Measurements from ENCODE around the gene PYCR2.
A peak's percentile ranks its signal among the peaks of the same experiment; 100 is the strongest.
"Not testable (repeated sequence)": the region's sequence is repeated elsewhere in the genome, so short reads cannot be mapped to it uniquely, and the experiment has no call there.

The PYCR2 gene

DNA sequence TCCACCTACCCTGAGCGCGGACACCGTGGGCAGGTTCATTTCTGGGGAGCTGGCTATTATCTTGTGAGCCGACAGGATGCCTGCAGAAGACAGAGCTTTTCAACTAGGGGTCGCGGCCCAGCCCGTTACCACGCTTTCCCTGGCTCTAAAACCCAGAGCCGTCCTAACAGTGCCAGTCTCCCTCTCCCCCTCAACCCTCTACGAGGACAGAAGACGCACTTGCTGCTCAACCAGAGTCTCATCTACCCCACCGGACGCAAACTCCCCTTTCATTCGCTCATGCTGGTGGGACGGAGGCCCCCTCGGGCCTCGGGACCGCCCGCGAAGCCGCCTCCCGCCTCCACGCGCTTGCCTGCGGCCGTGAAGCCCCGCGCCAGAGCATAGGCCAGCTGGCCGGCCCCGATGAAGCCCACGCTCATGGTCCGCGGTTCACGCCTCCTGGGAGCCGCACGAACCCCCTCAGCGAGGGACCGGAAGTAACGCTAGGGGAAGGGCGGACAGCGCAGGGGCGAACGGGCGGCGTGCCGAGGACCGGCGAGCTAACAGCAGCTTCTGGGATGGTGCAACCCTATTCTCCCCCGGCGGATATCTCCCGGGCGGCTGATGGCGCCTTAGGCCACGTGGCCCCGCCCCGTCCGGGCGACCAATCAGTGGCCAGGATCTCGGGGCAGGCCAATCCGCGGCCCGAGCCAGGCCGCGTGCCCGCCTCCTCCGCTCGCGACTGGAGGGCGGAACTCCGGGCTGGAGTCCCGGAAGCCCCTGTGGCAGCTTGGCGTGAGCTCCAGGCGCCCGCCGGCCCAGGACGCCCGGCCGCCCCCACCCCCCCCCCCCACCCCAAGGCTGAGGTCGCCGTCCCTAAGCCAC, at the start of gene PYCR2:
PYCR2 (minus strand) TSS at position 559 of the 864 bp plus-strand sequence; CDS start at position 419, 140 bp downstream.
- TF ChIP-seq CTCF (conservative IDR thresholded peaks at IDR 0.05; ENCODE audit: low read depth, low read length), result no peak
- peak; percentile 79 for DNase-seq (ENCODE audit: low read depth)
- peak within 1 kb of the TSS; percentile 82 for H3K4me3 ChIP-seq (ENCODE audit: low read length)

DNA sequence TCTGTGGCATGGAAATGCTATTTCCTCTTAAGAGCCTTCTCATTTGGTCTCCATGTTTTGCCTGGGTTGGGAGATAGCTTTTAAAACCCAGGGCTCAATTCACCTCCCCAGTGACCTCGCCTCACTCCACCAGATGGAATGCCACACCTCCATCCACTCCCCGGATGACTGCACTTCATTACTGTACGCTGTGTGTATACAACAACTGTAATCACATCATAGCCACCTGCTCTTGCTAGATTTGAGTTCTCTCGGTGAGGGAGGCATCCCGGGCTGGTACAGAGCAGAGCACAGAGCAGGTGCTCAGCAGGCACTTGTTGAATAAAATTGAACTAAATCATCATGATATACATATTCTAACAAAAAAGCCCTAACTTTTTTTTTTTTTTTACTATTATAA, 49.1 kb upstream of the PYCR2 start:
- no peak for TF ChIP-seq CTCF (conservative IDR thresholded peaks at IDR 0.05; ENCODE audit: low read depth, low read length)
- no peak overlapping the region for H3K4me3 ChIP-seq (ENCODE audit: low read length)
- DNase-seq (ENCODE audit: low read depth), result peak; percentile 23

DNA sequence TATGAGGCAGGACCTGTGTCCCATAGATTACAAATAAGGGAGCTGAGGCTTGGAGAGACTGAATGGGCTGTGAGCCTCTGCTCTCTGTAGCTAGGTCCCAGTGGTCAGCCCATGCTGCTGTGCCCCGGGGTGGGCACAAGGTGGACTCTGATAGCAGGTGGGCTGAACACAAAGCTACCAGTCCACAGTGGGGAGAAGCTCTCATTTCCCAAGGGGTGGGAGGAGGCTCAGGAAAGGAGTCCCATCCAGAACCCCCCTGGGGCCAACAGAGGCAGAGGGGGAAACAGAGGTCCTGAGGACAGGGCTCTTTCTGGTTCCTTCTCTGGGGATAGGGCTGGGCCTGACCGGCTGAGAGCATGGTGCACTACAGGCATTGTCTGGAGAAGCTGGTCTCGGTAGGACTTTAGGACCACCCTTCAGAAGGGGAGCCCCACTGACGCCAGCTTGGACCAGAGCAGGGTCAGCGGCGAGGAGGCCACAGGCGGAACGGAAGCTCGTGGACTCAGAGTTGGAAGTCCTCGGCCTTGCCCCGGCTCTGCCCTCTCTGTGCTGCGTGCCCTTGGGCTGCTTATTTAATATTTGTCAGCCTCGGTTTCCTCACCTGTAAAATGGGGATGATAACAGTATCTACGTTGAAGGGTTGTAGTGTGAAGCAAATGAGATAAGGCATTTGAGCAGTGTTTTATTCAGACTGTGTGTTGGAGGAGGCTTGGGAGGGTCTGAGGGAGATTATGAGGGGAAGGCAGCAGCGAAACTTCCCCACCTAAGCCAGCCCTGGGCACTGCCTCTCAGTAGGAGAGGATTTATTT, 48.5 kb upstream of the PYCR2 start:
- no peak overlapping the region for H3K4me3 ChIP-seq (ENCODE audit: low read length)
- no peak for TF ChIP-seq CTCF (conservative IDR thresholded peaks at IDR 0.05; ENCODE audit: low read depth, low read length)
- no peak for DNase-seq (ENCODE audit: low read depth)

DNA sequence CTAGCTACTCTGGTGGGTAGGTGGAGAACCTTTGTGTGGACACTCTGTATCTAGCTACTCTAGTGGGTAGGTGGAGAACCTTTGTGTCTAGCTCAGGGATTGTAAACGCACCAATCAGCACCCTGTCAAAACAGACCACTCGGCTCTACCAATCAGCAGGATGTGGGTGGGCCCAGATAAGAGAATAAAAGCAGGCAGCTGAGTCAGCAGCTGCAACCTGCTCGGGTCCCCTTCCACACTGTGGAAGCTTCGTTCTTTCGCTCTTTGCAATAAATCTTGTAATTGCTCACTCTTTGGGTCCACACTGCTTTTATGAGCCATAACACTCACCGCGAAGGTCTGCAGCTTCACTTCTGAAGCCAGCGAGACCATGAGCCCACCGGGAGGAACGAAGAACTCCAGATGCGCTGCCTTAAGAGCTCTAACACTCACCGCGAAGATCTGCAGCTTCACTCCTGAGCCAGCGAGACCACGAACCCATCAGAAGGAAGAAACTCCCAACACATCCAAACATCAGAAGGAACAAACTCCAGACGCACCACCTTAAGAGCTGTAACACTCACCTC, 46.6 kb upstream of the PYCR2 start:
- DNase-seq (ENCODE audit: low read depth); H3K4me3 ChIP-seq (ENCODE audit: low read length): not testable (repeated sequence)

DNA sequence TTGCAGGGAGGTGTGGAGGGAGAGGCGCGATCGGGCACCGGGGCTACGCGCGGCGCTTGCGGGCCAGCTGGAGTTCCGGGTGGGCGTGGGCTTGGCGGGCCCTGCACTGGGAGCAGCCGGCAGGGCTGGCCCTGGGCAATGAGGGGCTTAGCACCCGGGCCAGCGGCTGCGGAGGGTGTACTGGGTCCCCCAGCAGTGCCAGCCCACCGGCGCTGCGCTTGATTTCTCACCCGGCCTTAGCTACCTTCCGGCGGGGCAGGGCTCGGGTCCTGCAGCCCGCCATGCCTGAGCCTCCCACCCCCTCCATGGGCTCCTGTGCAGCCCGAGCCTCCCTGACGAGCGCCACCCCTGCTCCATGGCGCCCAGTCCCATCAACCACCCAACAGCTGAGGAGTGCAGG, 45.7 kb upstream of the PYCR2 start:
- not testable (repeated sequence) for DNase-seq (ENCODE audit: low read depth); H3K4me3 ChIP-seq (ENCODE audit: low read length)

DNA sequence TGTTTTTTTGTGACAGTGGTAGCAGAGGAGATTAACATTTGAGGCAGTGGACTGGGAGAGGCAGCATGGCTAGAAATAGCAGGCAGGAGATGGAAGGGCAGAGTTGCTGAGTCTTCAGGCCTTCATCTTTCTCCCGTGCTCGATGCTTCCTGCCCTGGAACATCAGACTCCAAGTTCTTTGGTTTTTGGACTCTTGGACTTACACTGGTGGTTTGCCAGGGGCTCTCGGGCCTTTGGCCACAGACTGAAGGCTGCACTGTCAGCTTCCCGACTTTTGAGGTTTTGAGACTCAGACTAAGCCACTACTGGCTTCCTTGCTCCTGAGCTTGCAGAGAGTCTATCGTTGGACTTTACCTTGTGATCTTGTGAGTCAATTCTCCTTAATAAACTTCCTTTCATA, 41.2 kb upstream of the PYCR2 start:
- DNase-seq (ENCODE audit: low read depth), result no peak
- H3K4me3 ChIP-seq (ENCODE audit: low read length), result no peak overlapping the region
- no peak for TF ChIP-seq CTCF (conservative IDR thresholded peaks at IDR 0.05; ENCODE audit: low read depth, low read length)

DNA sequence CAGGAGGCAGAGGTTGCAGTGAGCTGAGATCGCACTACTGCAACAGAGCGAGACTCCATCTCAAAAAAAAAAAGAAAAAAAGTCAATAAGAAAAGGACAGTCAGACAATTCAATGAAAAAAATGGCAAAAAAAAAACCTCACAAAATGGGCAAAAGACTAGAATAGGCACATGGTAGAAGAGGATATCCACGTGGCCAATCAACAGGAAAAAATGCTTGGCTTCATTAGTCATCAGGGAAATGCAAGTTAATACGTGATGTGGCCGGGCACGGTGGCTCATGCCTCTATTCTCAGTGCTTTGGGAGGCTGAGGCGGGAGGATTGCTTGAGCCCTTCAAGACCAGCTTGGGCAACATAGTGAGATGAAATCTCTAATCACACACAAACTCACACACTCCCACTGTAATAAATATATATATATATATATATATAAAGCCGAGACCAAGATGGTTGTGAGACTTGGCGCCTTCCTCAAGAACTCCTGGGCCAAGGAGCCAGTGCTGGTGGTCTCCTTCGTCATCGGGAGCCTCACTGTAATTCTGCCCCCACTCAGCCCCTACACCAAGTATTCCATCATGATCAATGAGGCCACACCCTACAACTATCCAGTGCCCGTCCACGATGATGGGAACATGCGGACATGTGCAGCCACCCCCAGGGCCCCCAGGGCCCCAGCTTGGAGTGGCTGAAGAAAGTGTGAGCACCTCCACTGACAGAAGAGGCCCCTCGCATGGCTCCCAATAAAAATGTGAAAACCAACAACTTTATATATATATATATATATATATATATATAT, 39.9 kb upstream of the PYCR2 start:
- TF ChIP-seq CTCF (conservative IDR thresholded peaks at IDR 0.05; ENCODE audit: low read depth, low read length), result no peak
- H3K4me3 ChIP-seq (ENCODE audit: low read length), result no peak overlapping the region

More for the DNA sequence above, 39.9 kb upstream of the PYCR2 start:
- DNase-seq (ENCODE audit: low read depth), result no peak

All from retinal pigment epithelial cell (primary cell).